Stimulated activated CD8-positive, alpha-beta memory T cell treated with anti-CD3 and anti-CD28 coated beads, Interleukin-15, amount 100 ng/mL, for 24 hours (primary cell): ENCODE measurements around the gene ERI3.

Experiments used
- DNase-seq: peaks from one replicate; pipeline ENCODE4 v3.0.0-alpha.2; 2020; ENCODE audit warnings: low read depth

Gene ERI3

GRCh38 chr1:44283524-44284173 is 71.4 kb downstream of the ERI3 start:
- no peak for DNase-seq

- DNase-seq: no peak
These were observed 72.2 kb downstream of the ERI3 start for GRCh38 chr1:44282704-44283426.

GRCh38 chr1:44281962-44282703 is 72.9 kb downstream of the ERI3 start:
- DNase-seq: no peak

- no peak for DNase-seq
These were observed 78.2 kb downstream of the ERI3 start for GRCh38 chr1:44276901-44277300.

GRCh38 chr1:44275991-44276405 is 79.1 kb downstream of the ERI3 start:
- DNase-seq: no peak

GRCh38 chr1:44275296-44275962 is 79.6 kb downstream of the ERI3 start:
- no peak for DNase-seq

GRCh38 chr1:44273560-44274350 is 81.3 kb downstream of the ERI3 start:
- no peak for DNase-seq

GRCh38 chr1:44272992-44273391 is 82.1 kb downstream of the ERI3 start:
- no peak for DNase-seq

GRCh38 chr1:44271646-44272045 is 83.4 kb downstream of the ERI3 start:
- no peak for DNase-seq

GRCh38 chr1:44270686-44271628 is 84.1 kb downstream of the ERI3 start:
- DNase-seq: no peak

GRCh38 chr1:44268054-44268453 is 87.0 kb downstream of the ERI3 start:
- no peak for DNase-seq

GRCh38 chr1:44267438-44267837 is 87.6 kb downstream of the ERI3 start:
- no peak for DNase-seq

GRCh38 chr1:44266400-44267344 is 88.4 kb downstream of the ERI3 start:
- no peak for DNase-seq

GRCh38 chr1:44265656-44266358 is 89.2 kb downstream of the ERI3 start:
- no peak for DNase-seq

- no peak for DNase-seq
These were observed 90.6 kb downstream of the ERI3 start for GRCh38 chr1:44264451-44264771.

- no peak for DNase-seq
These were observed 91.2 kb downstream of the ERI3 start for GRCh38 chr1:44263568-44264450.

- DNase-seq: no peak
These were observed 92.1 kb downstream of the ERI3 start for GRCh38 chr1:44262816-44263567.
